KOPT-K1 (cell line): ENCODE data around the gene GABBR2.
"Not testable (repeated sequence)": the region's sequence is repeated elsewhere in the genome, so short reads cannot be mapped to it uniquely, and the experiment has no call there.

Experiments
- H3K27ac ChIP-seq: fragments of 200-600 bp; sonication (generic); 2 replicates; pipeline ENCODE4 v1.5.1; 2016; ENCODE audit warnings: antibody characterized with exemption, mild to moderate bottlenecking, low read depth, low read length; ENCODE audit not compliant: poor library complexity, severe bottlenecking
- H3K36me3 ChIP-seq: fragments of 200-600 bp; sonication (generic); 2 replicates; pipeline ENCODE4 v1.5.1; 2017; ENCODE audit warnings: antibody characterized with exemption, mild to moderate bottlenecking, low read length, moderate library complexity; ENCODE audit not compliant: insufficient read depth
- H3K9me3 ChIP-seq: fragments of 200-600 bp; sonication (generic); 2 replicates; pipeline ENCODE4 v1.5.1; 2017; ENCODE audit warnings: antibody characterized with exemption, low read length, mild to moderate bottlenecking; ENCODE audit not compliant: insufficient read depth, poor library complexity, severe bottlenecking

GABBR2 gene

DNA sequence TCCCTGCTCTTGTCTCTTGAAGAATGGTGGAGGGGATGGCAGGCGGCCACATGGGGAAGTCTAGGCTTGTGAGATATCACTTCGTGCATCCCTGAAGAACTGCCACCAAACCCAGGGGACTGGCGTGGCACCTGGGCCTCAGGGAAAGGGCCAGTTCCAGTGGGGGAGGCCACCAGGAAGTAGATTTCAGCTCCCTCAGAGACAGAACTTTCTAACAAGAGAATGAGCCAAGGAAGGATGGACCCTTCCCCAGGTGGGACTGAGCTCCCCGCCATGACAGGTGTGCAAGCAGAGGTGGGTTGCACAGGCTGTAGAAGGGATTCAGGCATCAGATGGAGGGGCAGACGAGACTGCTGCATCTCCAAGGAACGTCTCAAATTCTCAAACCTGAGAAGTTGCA lies 193.9 kb downstream of the GABBR2 start:
- Histone ChIP-seq H3K27ac (no peak overlapping the region), H3K9me3 (no peaks in the 10 kb centered on the region), H3K36me3 (no peaks in the 10 kb centered on the region)

DNA sequence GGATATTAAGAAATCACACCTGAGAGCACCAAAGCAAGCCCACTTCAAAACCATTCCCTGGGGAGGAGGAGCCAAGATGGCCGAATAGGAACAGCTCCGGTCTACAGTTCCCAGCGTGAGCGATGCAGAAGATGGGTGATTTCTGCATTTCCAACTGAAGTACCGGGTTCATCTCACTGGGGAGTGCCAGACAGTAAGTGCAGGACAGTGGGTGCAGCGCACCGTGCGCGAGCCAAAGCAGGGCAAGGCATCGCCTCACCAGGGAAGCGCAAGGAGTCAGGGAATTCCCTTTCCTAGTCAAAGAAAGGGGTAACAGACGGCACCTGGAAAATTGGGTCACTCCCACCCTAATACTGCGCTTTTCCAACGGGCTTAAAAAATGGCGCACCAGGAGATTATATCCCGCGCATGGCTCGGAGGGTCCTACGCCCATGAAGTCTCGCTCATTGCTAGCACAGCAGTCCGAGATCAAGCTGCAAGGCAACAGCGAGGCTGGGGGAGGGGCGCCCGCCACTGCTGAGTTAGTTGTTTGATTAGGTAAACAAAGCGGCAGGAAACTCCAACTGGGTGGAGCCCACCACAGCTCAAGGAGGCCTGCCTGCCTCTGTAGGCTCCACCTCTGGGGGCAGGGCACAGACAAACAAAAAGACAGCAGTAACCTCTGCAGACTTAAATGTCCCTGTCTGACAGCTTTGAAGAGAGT lies 200.4 kb downstream of the GABBR2 start:
- not testable (repeated sequence) for H3K36me3 ChIP-seq, H3K9me3 ChIP-seq, H3K27ac ChIP-seq

DNA sequence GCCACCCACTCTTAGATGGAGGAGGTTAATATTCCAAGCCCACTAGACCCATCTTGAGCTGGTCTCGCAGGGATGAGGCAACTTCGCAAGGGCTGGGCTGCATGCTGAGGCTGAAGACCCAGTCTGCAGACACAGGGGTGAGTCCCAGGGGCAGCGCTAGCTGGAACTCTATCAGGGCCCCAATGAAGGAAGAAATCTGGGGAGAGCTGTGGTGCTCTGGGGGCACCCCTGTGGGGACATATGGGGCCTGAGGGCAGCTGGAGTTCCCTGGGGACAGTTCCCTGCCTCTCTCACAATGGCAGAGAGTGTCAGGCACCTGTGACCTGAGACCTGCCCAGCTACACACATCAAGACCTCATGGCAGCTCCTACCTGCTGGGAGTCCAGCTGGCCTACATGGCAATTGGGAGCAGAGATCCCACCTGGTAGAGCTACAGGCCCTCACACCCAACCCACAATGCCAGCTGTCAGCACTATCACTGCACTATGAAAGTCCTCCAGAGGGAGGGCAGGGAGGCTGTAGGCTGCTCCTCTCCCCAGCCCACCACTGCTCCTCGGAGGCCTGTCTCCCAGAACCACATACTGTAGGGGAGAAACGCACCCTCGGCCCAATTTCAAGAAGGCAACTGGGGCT lies 202.2 kb downstream of the GABBR2 start:
- Histone ChIP-seq H3K36me3 (no peaks in the 10 kb centered on the region), H3K9me3 (no peaks in the 10 kb centered on the region), H3K27ac (no peak overlapping the region)

DNA sequence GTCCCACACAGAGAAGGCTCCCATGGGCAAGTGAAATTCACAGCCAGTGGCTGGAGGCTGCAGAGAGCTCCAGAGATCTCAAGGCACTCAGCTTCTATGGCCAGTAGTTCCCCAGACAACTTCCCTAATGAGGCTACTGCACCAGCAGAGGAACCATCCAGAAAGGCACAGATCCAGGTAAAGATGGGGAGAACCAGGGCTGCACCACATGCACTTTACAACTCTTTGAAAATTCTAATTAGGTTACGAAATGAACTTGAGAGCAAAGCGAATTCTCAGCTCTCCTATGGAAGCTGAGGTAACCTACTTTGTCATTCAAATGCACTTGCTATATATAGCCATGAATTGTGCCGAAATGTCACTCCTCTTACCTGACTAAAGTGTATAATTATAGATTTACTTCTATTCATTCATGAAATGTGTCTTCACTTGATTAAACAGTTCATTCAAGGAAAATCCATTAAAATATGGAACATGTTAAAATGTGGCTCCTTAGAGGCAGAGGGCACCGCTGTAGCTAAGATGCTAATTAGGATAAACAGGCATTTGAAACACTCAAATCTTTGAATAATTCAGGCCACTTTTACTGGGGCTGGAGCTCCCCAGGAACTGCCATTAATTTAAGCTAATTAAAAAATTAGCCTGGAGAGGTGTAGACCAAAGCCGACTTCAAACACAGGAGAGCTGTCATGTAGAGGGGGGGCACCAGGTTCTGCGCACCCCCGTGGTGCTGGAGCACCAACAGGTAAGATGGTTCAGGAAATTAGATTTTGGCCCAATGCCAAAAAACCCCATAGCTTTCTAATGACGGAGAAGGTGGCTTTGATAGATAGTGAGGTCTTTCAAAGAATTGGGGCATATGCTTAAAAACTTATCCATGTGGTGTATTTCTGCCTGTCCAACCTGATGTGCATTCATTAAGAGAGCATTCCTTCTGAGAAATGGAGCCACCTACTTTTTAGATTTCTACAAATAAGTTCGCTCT lies 204.1 kb downstream of the GABBR2 start:
- Histone ChIP-seq H3K36me3 (no peaks in the 10 kb centered on the region), H3K27ac (no peak overlapping the region), H3K9me3 (no peaks in the 10 kb centered on the region)

DNA sequence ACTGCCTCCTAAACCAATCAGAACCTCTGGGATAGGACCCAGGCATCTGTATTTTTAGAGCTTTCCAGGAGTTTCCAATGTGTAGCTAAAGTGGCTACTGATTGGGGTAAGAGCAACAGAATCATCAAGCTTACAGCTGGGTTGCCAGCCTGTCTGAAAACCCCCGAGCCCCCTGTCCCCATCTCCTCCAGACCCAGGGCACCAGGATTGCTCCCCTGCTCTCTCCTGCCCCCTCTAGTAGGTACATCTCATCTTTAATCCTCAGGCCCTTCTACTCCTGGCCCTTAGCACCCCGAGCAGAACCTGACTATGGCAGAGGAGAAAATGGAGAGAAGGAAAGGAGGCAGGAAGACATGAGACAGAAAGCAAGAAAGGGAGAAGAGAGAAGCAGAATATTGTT lies 204.9 kb downstream of the GABBR2 start:
- Histone ChIP-seq H3K27ac (no peak overlapping the region), H3K36me3 (no peaks in the 10 kb centered on the region), H3K9me3 (no peaks in the 10 kb centered on the region)

DNA sequence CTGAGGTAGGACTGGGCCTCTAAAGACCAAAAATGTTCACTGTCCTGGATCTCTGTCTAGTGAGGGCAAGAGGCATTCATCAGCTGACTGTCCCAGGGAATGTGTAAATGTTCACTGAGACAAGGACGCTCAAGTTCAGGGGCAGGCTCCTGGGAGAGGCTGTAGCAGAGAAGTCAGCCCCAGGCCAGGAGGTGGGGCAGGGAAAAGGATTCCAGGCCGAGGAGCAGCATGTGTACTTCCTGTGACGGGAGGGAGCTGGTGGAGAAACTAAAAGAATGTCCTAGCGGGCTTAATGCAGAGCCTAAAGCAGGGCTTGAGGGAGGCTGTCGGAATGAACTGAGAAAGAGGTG lies 205.8 kb downstream of the GABBR2 start:
- Histone ChIP-seq H3K9me3 (no peaks in the 10 kb centered on the region), H3K27ac (no peak overlapping the region), H3K36me3 (no peaks in the 10 kb centered on the region)

DNA sequence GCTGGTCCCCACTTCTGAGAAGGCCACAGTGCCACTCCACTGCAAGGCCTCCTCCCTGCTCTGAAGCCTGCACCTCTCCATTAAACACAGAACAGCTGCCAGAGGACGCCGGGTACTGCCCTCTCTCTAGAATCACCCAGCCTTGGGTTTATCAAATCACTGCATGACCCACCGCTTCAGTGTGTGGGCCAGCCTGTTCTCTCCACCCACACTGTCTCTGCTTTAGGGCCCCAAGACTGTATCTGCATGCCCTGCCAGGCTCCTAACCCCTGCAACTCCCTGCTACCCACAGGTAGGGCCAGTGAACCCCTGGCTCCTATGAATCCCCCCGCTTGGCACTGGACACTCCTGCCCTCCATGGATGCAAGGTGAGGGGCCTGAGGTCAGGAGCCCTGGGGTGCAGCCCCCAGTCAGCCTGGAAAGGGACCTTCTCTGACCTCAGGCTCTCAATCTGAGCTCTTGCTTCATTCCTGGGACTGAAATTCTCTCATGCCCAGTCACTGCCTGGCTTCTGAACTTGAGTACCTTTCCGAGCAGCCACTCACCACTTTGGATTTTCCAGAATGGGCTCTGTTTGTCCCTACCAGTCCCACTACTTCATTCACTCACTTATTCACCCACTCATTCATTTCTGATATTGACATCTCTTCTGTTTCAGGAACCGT lies 206.3 kb downstream of the GABBR2 start:
- Histone ChIP-seq H3K9me3 (no peaks in the 10 kb centered on the region), H3K27ac (no peak overlapping the region), H3K36me3 (no peaks in the 10 kb centered on the region)

DNA sequence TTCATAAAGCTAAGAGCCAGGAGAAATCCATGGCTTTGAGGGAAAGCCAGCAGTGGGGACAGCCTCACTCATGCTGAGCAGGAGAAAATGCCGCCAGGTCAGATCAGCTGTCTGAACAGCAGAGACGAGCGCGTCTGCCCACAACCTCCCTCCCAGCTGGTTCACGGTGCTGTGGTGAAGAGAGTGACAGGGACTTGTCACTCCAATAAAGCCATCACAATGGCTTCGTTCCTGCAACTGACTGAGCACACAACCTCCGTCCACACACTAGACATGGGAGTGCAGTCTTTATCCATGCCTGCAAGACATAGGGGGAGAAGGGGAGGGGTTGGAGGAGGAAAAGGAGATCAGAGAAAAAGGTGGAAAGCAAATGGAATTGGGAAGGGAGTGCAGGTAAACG lies 206.9 kb downstream of the GABBR2 start:
- no peaks in the 10 kb centered on the region for H3K9me3 ChIP-seq
- H3K36me3 ChIP-seq, result no peaks in the 10 kb centered on the region
- no peak overlapping the region for H3K27ac ChIP-seq

DNA sequence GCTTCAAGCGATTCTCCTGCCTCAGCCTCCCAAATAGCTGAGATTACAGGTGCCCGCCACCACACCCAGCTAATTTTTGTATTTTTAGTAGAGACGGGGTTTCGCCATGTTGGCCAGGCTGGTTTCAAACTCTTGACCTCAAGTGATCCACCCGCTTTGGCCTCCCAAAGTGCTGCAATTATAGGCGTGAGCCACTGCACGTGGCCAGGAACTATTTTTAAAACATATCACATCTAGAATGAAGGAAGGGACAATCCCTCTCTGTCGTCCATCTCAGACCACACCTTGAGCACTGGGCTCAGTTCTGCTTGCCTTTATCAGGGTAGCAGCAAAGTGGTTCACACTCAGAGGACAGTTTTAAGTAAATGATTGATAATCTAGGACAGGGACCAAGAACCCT lies 207.5 kb downstream of the GABBR2 start:
- H3K27ac ChIP-seq, H3K36me3 ChIP-seq, H3K9me3 ChIP-seq: not testable (repeated sequence)

DNA sequence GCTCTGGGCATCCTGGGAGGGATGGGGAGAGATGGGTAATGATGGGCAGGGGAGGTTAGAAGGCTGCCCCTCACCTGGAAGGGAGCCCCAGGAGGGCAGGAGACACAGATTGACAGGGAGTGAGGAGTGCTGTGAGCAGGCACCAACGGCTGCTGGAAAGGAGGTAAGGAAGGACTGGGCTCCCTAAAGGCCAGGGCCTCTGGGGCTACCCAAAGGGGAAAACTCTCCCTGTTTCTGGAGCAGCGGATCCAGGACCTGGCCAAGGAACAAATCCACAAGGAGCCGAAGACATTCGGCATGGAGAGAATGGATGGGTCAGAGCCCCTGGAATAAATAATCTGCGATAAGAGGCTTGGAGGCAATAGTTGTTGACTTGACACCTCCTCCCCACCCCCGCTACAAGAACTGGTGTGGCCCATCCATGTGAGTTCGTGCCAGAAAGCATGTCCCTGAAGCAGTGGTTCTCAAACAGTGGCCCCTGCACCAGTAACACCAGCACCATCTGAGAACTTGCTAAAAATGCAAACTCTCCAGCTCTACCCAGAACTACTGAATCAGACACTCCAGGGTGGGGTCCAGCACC lies 208.3 kb downstream of the GABBR2 start:
- no peaks in the 10 kb centered on the region for H3K36me3 ChIP-seq
- no peak overlapping the region for H3K27ac ChIP-seq
- no peaks in the 10 kb centered on the region for H3K9me3 ChIP-seq

DNA sequence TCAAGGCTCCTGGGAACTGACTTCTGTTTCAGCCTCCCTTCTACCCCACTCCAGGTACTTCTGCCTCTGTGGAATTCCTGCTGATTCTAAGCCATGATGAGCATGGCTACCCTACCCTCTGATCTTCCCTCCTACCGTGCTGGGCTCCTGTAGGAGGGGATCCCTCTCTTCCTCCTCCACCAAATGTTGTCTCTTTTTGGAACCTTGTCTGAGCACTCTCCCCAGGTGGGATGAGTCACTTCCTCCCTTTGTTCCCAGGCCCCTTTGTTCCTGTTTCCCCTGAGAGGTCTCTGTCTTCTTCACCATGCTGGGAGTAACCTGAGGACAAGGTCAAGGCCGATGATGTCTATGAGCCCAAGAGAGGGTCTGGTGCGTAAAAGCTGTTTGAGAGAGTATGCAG lies 213.2 kb downstream of the GABBR2 start:
- peaks cover 6% of the 10 kb centered on the region for H3K9me3 ChIP-seq
- H3K36me3 ChIP-seq, result no peaks in the 10 kb centered on the region
- H3K27ac ChIP-seq, result no peak overlapping the region

DNA sequence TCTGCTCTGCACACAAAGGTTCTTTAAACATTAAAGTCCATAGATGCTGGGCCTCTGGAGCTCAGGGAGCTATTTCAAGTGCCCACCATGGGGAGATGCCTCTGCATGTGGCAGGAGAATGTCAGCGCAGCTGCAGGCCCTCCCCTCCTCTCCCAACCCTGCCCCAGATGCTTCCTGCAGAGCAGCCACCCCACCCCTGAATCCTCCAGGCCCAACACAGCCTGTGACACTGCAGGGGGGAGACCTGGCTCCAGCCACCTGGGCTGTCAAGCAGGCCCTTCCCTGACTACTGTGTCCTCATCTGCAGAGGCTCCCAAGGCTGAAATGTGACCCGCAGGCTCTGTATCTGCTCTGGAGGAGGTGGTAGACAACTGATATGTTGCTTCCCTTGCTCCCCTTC lies 213.9 kb downstream of the GABBR2 start:
- Histone ChIP-seq H3K27ac (no peak overlapping the region), H3K36me3 (no peaks in the 10 kb centered on the region), H3K9me3 (peaks cover 6% of the 10 kb centered on the region)

DNA sequence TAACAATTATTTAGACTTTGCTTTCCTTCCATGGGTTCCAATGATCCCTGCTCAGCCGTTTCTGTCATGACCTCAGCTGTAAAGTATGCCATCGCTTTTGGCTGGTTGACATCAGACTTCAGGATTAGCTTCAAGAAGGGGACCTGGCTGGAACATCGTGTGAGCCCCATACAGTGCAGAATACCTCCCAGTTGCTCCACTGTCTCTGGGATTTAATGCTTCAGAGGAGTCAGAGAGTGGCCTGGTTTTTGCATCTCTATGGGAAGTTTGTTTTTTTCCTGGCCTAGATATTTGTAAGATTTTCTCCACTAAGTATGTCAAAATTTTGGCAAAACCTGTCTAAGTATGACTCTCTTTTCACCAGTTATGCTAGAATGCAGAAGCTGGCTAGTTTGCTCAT lies 216.9 kb downstream of the GABBR2 start:
- Histone ChIP-seq H3K27ac (no peak overlapping the region), H3K9me3 (peaks cover 6% of the 10 kb centered on the region), H3K36me3 (no peaks in the 10 kb centered on the region)

DNA sequence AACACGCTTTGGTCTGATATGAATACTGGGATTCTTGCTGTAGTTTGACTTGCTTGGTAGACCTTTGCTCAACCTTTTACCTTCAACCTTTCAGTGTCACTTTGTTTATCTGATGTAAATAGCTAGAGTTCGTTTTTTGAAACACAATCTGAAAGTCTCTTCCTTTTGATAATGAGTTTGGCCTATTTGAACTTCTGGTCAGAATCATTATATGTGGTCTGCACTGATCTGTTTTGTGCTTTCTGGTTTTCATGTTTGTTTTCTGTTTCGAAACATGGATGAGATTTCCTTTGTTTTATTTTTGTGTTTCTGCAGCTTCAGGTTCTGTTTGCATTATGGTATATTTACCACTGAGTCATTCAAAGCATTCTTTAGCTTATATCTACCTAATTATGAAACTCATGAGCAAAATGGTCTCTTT lies 217.5 kb downstream of the GABBR2 start:
- H3K27ac ChIP-seq, result no peak overlapping the region
- no peaks in the 10 kb centered on the region for H3K36me3 ChIP-seq
- H3K9me3 ChIP-seq, result peaks cover 6% of the 10 kb centered on the region
